Large intestine (tissue), 3 donors: ENCODE measurements around the gene LNX1. TPM values are rescaled to one million over a fixed set of nuclear protein-coding genes. Genes with fewer than 3 reads are reported as not detected.
A peak's percentile ranks its signal among the peaks of the same experiment; 100 is the strongest.

Source experiments
- DNase-seq, 2 donors: peaks; one replicate each; pipeline versions ENCODE4 v3.0.0 to v3.0.0-alpha.2; 2013
- H3K27ac ChIP-seq: one replicate; pipeline ENCODE4 v1.5.1; 2013; ENCODE audit warnings: low read length
- H3K27me3 ChIP-seq: 2 replicates; pipeline ENCODE4 v1.6.1; 2013; ENCODE audit warnings: low read length; ENCODE audit not compliant: control insufficient read depth, insufficient read depth
- H3K36me3 ChIP-seq: 2 replicates; pipeline ENCODE4 v1.6.1; 2013; ENCODE audit warnings: low read length; ENCODE audit not compliant: control insufficient read depth, insufficient read depth
- H3K4me1 ChIP-seq: one replicate; pipeline ENCODE4 v1.6.1; 2013; ENCODE audit warnings: low read length; ENCODE audit not compliant: control insufficient read depth, insufficient read depth
- H3K4me3 ChIP-seq: one replicate; pipeline ENCODE4 v1.5.1; 2013; ENCODE audit warnings: low read length
- H3K9me3 ChIP-seq: one replicate; pipeline ENCODE4 v1.6.1; 2013; ENCODE audit warnings: mild to moderate bottlenecking, low read depth, low read length, moderate library complexity; ENCODE audit not compliant: control insufficient read depth
- WGBS: methylation state at CpG from one replicate; pipeline ENCODE4 v1.1.5; 2013; ENCODE audit warnings: low lambda C conversion rate; ENCODE audit not compliant: insufficient coverage; 5-methylcytosine and 5-hydroxymethylcytosine counted together
- polyA plus RNA-seq: library from polyadenylated mRNA; unstranded; fragments of 120-200 nt; gene quantifications from one replicate; pipeline ENCODE4 v1.2.1, GENCODE V29; 2013

The LNX1 gene
- polyA plus RNA-seq, 1 donor: 10.8 TPM

GRCh38 chr4:53505947-53506346, 85.3 kb downstream of the LNX1 start:
- DNase-seq: no peak
- no peaks in the 10 kb centered on the region for H3K4me1 ChIP-seq
- WGBS: 100% methylated on average over 2 of the region's 2 CpGs

GRCh38 chr4:53502094-53502493, 89.2 kb downstream of the LNX1 start:
- DNase-seq: no peak
- Histone ChIP-seq H3K4me3 (no peak overlapping the region), H3K9me3 (no peaks in the 10 kb centered on the region), H3K4me1 (no peaks in the 10 kb centered on the region), H3K27me3 (no peaks in the 10 kb centered on the region), H3K36me3 (peaks cover 18% of the 10 kb centered on the region), H3K27ac (no peak overlapping the region)
- no CpG with 5 or more reads among the region's 1 CpG for WGBS

More at GRCh38 chr4:53505947-53506346, 85.3 kb downstream of the LNX1 start:
- H3K27ac ChIP-seq: no peak overlapping the region
- H3K9me3 ChIP-seq: peaks cover 2% of the 10 kb centered on the region
- H3K36me3 ChIP-seq: peaks cover 20% of the 10 kb centered on the region
- H3K4me3 ChIP-seq: no peak overlapping the region
- no peaks in the 10 kb centered on the region for H3K27me3 ChIP-seq

- no peak for DNase-seq
- Histone ChIP-seq H3K36me3 (peaks cover 16% of the 10 kb centered on the region), H3K4me3 (no peak overlapping the region), H3K9me3 (no peaks in the 10 kb centered on the region), H3K4me1 (no peaks in the 10 kb centered on the region), H3K27me3 (no peaks in the 10 kb centered on the region), H3K27ac (no peak overlapping the region)
- WGBS: no CpG with 5 or more reads among the region's 4 CpGs
These were observed 89.7 kb downstream of the LNX1 start for GRCh38 chr4:53501561-53501960.

- no peak for DNase-seq
- no CpG with 5 or more reads among the region's 2 CpGs for WGBS
- no peaks in the 10 kb centered on the region for H3K9me3 ChIP-seq
These were observed 90.7 kb downstream of the LNX1 start for GRCh38 chr4:53500546-53500945.

GRCh38 chr4:53499791-53500190, 91.5 kb downstream of the LNX1 start:
- WGBS: no CpG with 5 or more reads among the region's 1 CpG
- H3K27ac ChIP-seq: no peak overlapping the region

More at GRCh38 chr4:53500546-53500945, 90.7 kb downstream of the LNX1 start:
- H3K27ac ChIP-seq: no peak overlapping the region
- no peaks in the 10 kb centered on the region for H3K4me1 ChIP-seq
- H3K4me3 ChIP-seq: no peak overlapping the region
- H3K36me3 ChIP-seq: peaks cover 15% of the 10 kb centered on the region
- H3K27me3 ChIP-seq: no peaks in the 10 kb centered on the region

GRCh38 chr4:53498706-53499105, 92.6 kb downstream of the LNX1 start:
- Histone ChIP-seq H3K36me3 (peaks cover 11% of the 10 kb centered on the region), H3K9me3 (no peaks in the 10 kb centered on the region), H3K4me3 (no peak overlapping the region), H3K27me3 (no peaks in the 10 kb centered on the region), H3K27ac (no peak overlapping the region), H3K4me1 (no peaks in the 10 kb centered on the region)
- DNase-seq: no peak
- WGBS: no CpG with 5 or more reads among the region's 2 CpGs

More at GRCh38 chr4:53499791-53500190, 91.5 kb downstream of the LNX1 start:
- DNase-seq: no peak
- no peaks in the 10 kb centered on the region for H3K4me1 ChIP-seq
- no peaks in the 10 kb centered on the region for H3K9me3 ChIP-seq
- H3K27me3 ChIP-seq: no peaks in the 10 kb centered on the region
- H3K4me3 ChIP-seq: no peak overlapping the region
- H3K36me3 ChIP-seq: peaks cover 14% of the 10 kb centered on the region

- H3K36me3 ChIP-seq: peaks cover 9% of the 10 kb centered on the region
- no peaks in the 10 kb centered on the region for H3K4me1 ChIP-seq
- no peak for DNase-seq
- H3K9me3 ChIP-seq: no peaks in the 10 kb centered on the region
- no peaks in the 10 kb centered on the region for H3K27me3 ChIP-seq
- no peak overlapping the region for H3K27ac ChIP-seq
- no peak overlapping the region for H3K4me3 ChIP-seq
- 83% methylated on average over 2 of the region's 7 CpGs for WGBS
These were observed 93.6 kb downstream of the LNX1 start for GRCh38 chr4:53497487-53498244.

GRCh38 chr4:53494851-53495250, 96.4 kb downstream of the LNX1 start:
- Histone ChIP-seq H3K27me3 (no peaks in the 10 kb centered on the region), H3K4me3 (no peak overlapping the region), H3K9me3 (no peaks in the 10 kb centered on the region), H3K4me1 (no peaks in the 10 kb centered on the region), H3K36me3 (peaks cover 8% of the 10 kb centered on the region), H3K27ac (no peak overlapping the region)
- DNase-seq: no peak
- 100% methylated on average over 4 of the region's 6 CpGs for WGBS

GRCh38 chr4:53490965-53491622, 100.2 kb downstream of the LNX1 start:
- Histone ChIP-seq H3K4me3 (no peak overlapping the region), H3K9me3 (no peaks in the 10 kb centered on the region), H3K4me1 (no peaks in the 10 kb centered on the region), H3K27me3 (no peaks in the 10 kb centered on the region), H3K36me3 (peaks cover 6% of the 10 kb centered on the region), H3K27ac (no peak overlapping the region)
- no CpG with 5 or more reads among the region's 3 CpGs for WGBS
- peak; percentile 16 to 29 for DNase-seq

- Histone ChIP-seq H3K4me1 (no peaks in the 10 kb centered on the region), H3K36me3 (peaks cover 2% of the 10 kb centered on the region), H3K9me3 (no peaks in the 10 kb centered on the region), H3K27ac (no peak overlapping the region), H3K27me3 (no peaks in the 10 kb centered on the region), H3K4me3 (no peak overlapping the region)
- 75% methylated on average over 2 of the region's 6 CpGs for WGBS
- no peak for DNase-seq
These were observed 100.9 kb downstream of the LNX1 start for GRCh38 chr4:53490161-53490956.
